Measurements from ENCODE around the gene PLEKHF1. TPM values are rescaled to one million over a fixed set of nuclear protein-coding genes. Genes with fewer than 3 reads are reported as not detected.

Gene PLEKHF1
- total and polyA plus RNA-seq, 2 of the 13 experiments (the other 11 are each of a cell fraction or from before 2014, with no cell fraction given): 2.9 to 3.8 TPM

- Histone ChIP-seq H3K9me3 (ENCODE audit: low read length) (peaks cover 4% of the 10 kb centered on the region; the same call in 1 of the 2 replicates), H3K27me3 (ENCODE audit: control insufficient read depth in 1 of 2, insufficient read depth in 2 of 2, low read length in 2 of 2) (peaks cover 1 to 8% of the 10 kb centered on the region in 2 experiments; a peak in 3 of 5 replicates), H3K9ac (ENCODE audit: insufficient read depth, low read depth, low read length) (no peak overlapping the region), H2AFZ (ENCODE audit: low read length) (no peak overlapping the region), H3K4me1 (ENCODE audit: insufficient read depth, low read length) (peaks cover 9% of the 10 kb centered on the region; the same call in 1 of the 2 replicates), H3K79me2 (ENCODE audit: insufficient read depth, low read length) (no peaks in the 10 kb centered on the region), H4K20me1 (ENCODE audit: insufficient read depth, low read length) (no peaks in the 10 kb centered on the region), H3K27ac (ENCODE audit: extremely low read length, insufficient read depth, low read length) (no peak overlapping the region), H3K4me3 (replicated peaks in 1 of 3; ENCODE audit: insufficient read depth in 1 of 3, low read depth in 2 of 3, low read length in 3 of 3) (no peak overlapping the region), H3K36me3 (replicated peaks in 1 of 2; ENCODE audit: control insufficient read depth in 1 of 2, insufficient read depth in 2 of 2, low read length in 2 of 2) (no peaks in the 10 kb centered on the region), H3K4me2 (ENCODE audit: low read depth, low read length) (no peak overlapping the region)
- BruUV-seq (replicated peaks): no TSS peak
- ChIA-PET CTCF (ENCODE audit: low intra/inter-chr PET ratio, low total read pairs) (no interaction called here), POLR2A (no interaction called here)
- TF ChIP-seq ZNF572 (CRISPR knock-in tag; IDR thresholded peaks at IDR 0.05) (no peak), PRDM10 (CRISPR knock-in tag; IDR thresholded peaks at IDR 0.05; ENCODE audit: low read depth) (no peak), MEIS1 (CRISPR knock-in tag; IDR thresholded peaks at IDR 0.05; ENCODE audit: borderline replicate concordance) (no peak), FLYWCH1 (CRISPR knock-in tag; IDR thresholded peaks at IDR 0.05) (no peak), RFXANK (CRISPR knock-in tag; IDR thresholded peaks at IDR 0.05) (no peak), FOXO4 (CRISPR knock-in tag; conservative IDR thresholded peaks at IDR 0.05) (no peak), HDAC1 (CRISPR knock-in tag; IDR thresholded peaks at IDR 0.05) (no peak), ZBTB44 (CRISPR knock-in tag; IDR thresholded peaks at IDR 0.05) (no peak), GPBP1L1 (CRISPR knock-in tag; IDR thresholded peaks at IDR 0.05) (no peak), TARDBP (CRISPR knock-in tag; IDR thresholded peaks at IDR 0.05) (no peak), PCBP1 (IDR thresholded peaks at IDR 0.05; ENCODE audit: borderline replicate concordance, low read depth, low read length) (no peak), CREBL2 (CRISPR knock-in tag; IDR thresholded peaks at IDR 0.05; ENCODE audit: borderline replicate concordance) (no peak)
- 81% methylated on average over 17 of the region's 17 CpGs for WGBS (ENCODE audit: low lambda C conversion rate)
- in situ Hi-C loops (cut with HindIII; ENCODE audit: extremely low pct_ligation_motif_present, low pct_unique_long_range_greater_than_20kb): no loop called here
- FAIRE-seq: no peak
- ATAC-seq: no peak
- intact Hi-C loops (cut with micrococcal nuclease; ENCODE audit: unreplicated experiment): no loop called here
- DNase-seq (ENCODE audit: low spot score): no peak
Measured at GRCh38 chr19:29687244-29687896, 22.1 kb downstream of the PLEKHF1 start.
